ENCODE data around the gene FHIT.

Gene FHIT

GRCh38 chr3:60812502-60812901, 438.8 kb downstream of the FHIT start:
- Histone ChIP-seq H2AFZ (ENCODE audit: low read depth, low read length, severe bottlenecking) (no peak overlapping the region), H3K9me3 (ENCODE audit: insufficient read depth, low read length) (no peaks in the 10 kb centered on the region), H3K4me2 (ENCODE audit: low read depth, low read length, poor library complexity, severe bottlenecking) (no peak overlapping the region), H3K27me3 (ENCODE audit: low read length) (no peaks in the 10 kb centered on the region), H3K9ac (ENCODE audit: low read length) (no peak overlapping the region), H3K36me3 (ENCODE audit: low read length) (no peaks in the 10 kb centered on the region), H4K20me1 (ENCODE audit: low read depth, low read length) (no peaks in the 10 kb centered on the region), H3K4me3 (ENCODE audit: insufficient read depth, low read length, poor library complexity, severe bottlenecking) (no peak overlapping the region), H3K27ac (ENCODE audit: low read depth, low read length) (no peak overlapping the region), H3K79me2 (ENCODE audit: insufficient read depth, low read length) (no peaks in the 10 kb centered on the region), H3F3A (ENCODE audit: insufficient read depth) (no peaks in the 10 kb centered on the region), H3K9me2 (replicated peaks; ENCODE audit: insufficient read depth, low read length) (no peaks in the 10 kb centered on the region)
- no peak for TF ChIP-seq EZH2phosphoT487 (conservative IDR thresholded peaks at IDR 0.05; ENCODE audit: low read length)
- TF ChIP-seq, protein P1, sequence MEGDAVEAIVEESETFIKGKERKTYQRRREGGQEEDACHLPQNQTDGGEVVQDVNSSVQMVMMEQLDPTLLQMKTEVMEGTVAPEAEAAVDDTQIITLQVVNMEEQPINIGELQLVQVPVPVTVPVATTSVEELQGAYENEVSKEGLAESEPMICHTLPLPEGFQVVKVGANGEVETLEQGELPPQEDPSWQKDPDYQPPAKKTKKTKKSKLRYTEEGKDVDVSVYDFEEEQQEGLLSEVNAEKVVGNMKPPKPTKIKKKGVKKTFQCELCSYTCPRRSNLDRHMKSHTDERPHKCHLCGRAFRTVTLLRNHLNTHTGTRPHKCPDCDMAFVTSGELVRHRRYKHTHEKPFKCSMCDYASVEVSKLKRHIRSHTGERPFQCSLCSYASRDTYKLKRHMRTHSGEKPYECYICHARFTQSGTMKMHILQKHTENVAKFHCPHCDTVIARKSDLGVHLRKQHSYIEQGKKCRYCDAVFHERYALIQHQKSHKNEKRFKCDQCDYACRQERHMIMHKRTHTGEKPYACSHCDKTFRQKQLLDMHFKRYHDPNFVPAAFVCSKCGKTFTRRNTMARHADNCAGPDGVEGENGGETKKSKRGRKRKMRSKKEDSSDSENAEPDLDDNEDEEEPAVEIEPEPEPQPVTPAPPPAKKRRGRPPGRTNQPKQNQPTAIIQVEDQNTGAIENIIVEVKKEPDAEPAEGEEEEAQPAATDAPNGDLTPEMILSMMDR (IDR thresholded peaks at IDR 0.05; ENCODE audit: insufficient read depth, low read length, poor library complexity, severe bottlenecking), result no peak

GRCh38 chr3:60810881-60811280, 440.4 kb downstream of the FHIT start:
- Histone ChIP-seq H3F3A (ENCODE audit: insufficient read depth) (no peaks in the 10 kb centered on the region), H3K27me3 (ENCODE audit: low read length) (no peaks in the 10 kb centered on the region), H3K9me3 (ENCODE audit: insufficient read depth, low read length) (no peaks in the 10 kb centered on the region), H3K36me3 (ENCODE audit: low read length) (no peaks in the 10 kb centered on the region), H3K4me3 (ENCODE audit: insufficient read depth, low read length, poor library complexity, severe bottlenecking) (no peak overlapping the region), H3K9me2 (replicated peaks; ENCODE audit: insufficient read depth, low read length) (no peaks in the 10 kb centered on the region), H2AFZ (ENCODE audit: low read depth, low read length, severe bottlenecking) (no peak overlapping the region), H3K79me2 (ENCODE audit: insufficient read depth, low read length) (no peaks in the 10 kb centered on the region), H3K4me2 (ENCODE audit: low read depth, low read length, poor library complexity, severe bottlenecking) (no peak overlapping the region), H3K9ac (ENCODE audit: low read length) (no peak overlapping the region), H4K20me1 (ENCODE audit: low read depth, low read length) (no peaks in the 10 kb centered on the region), H3K27ac (ENCODE audit: low read depth, low read length) (no peak overlapping the region)
- TF ChIP-seq EZH2phosphoT487 (conservative IDR thresholded peaks at IDR 0.05; ENCODE audit: low read length), result no peak
- TF ChIP-seq, protein P1 (IDR thresholded peaks at IDR 0.05; ENCODE audit: insufficient read depth, low read length, poor library complexity, severe bottlenecking), result no peak

GRCh38 chr3:60809857-60810610, 441.2 kb downstream of the FHIT start:
- no peaks in the 10 kb centered on the region for H3K9me2 ChIP-seq (replicated peaks; ENCODE audit: insufficient read depth, low read length)
- H2AFZ ChIP-seq (ENCODE audit: low read depth, low read length, severe bottlenecking), result no peak overlapping the region
- H3K36me3 ChIP-seq (ENCODE audit: low read length), result no peaks in the 10 kb centered on the region
- no peak overlapping the region for H3K4me3 ChIP-seq (ENCODE audit: insufficient read depth, low read length, poor library complexity, severe bottlenecking)
- no peaks in the 10 kb centered on the region for H4K20me1 ChIP-seq (ENCODE audit: low read depth, low read length)
- no peaks in the 10 kb centered on the region for H3K27me3 ChIP-seq (ENCODE audit: low read length)
- no peak for TF ChIP-seq EZH2phosphoT487 (conservative IDR thresholded peaks at IDR 0.05; ENCODE audit: low read length)
- TF ChIP-seq, protein P1 (IDR thresholded peaks at IDR 0.05; ENCODE audit: insufficient read depth, low read length, poor library complexity, severe bottlenecking), result no peak
- no peak overlapping the region for H3K27ac ChIP-seq (ENCODE audit: low read depth, low read length)
- H3K9me3 ChIP-seq (ENCODE audit: insufficient read depth, low read length), result no peaks in the 10 kb centered on the region
- no peak overlapping the region for H3K9ac ChIP-seq (ENCODE audit: low read length)
- H3K4me2 ChIP-seq (ENCODE audit: low read depth, low read length, poor library complexity, severe bottlenecking), result no peak overlapping the region
- no peaks in the 10 kb centered on the region for H3K79me2 ChIP-seq (ENCODE audit: insufficient read depth, low read length)
- H3F3A ChIP-seq (ENCODE audit: insufficient read depth), result no peaks in the 10 kb centered on the region
